ENCODE results near the gene FBXO30. TPM values are rescaled to one million over a fixed set of nuclear protein-coding genes. Genes with fewer than 3 reads are reported as not detected.

The FBXO30 gene, protein sequence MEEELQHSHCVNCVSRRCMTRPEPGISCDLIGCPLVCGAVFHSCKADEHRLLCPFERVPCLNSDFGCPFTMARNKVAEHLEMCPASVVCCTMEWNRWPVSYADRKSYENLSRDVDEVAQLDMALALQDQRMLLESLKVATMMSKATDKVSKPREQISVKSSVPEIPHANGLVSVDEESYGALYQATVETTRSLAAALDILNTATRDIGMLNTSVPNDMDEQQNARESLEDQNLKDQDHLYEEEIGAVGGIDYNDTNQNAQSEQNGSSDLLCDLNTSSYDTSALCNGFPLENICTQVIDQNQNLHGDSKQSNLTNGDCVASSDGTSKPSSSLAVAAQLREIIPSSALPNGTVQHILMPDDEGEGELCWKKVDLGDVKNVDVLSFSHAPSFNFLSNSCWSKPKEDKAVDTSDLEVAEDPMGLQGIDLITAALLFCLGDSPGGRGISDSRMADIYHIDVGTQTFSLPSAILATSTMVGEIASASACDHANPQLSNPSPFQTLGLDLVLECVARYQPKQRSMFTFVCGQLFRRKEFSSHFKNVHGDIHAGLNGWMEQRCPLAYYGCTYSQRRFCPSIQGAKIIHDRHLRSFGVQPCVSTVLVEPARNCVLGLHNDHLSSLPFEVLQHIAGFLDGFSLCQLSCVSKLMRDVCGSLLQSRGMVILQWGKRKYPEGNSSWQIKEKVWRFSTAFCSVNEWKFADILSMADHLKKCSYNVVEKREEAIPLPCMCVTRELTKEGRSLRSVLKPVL
- 17.5 and 19.8 TPM in 2 replicates for total RNA-seq

GRCh38 chr6:145814501-145815308 lies at the start of gene FBXO30:
Gene FBXO30, minus strand, starts transcription at chr6:145814795. Its CDS starts 8,390 bp downstream, at chr6:145806405.

Other genes with a start within 250 kb of the FBXO30 start
- gene EPM2A, start 79.3 kb downstream of the FBXO30 start, total RNA-seq: 5.0 and 5.5 TPM in 2 replicates
- gene SHPRH, start 149.6 kb upstream of the FBXO30 start, total RNA-seq: 31.9 and 37.2 TPM in 2 replicates
- 0.22 and 0.26 TPM in 2 replicates for gene GRM1, start 214.3 kb upstream of the FBXO30 start, total RNA-seq

All from articular chondrocyte of knee joint (primary cell).